Measurements from ENCODE around the gene RRP7A. TPM values are rescaled to one million over a fixed set of nuclear protein-coding genes. Genes with fewer than 3 reads are reported as not detected.

The RRP7A gene
- total RNA-seq, 1 experiment from 2014 or later: 50.8 TPM

GRCh38 chr22:42461511-42461910 lies 58.1 kb downstream of the RRP7A start:
- H2AFZ ChIP-seq (ENCODE audit: low read depth, low read length, poor library complexity, severe bottlenecking): no peak overlapping the region
- CTCF ChIA-PET: no interaction called here
- no peak overlapping the region for H3K4me2 ChIP-seq (ENCODE audit: low read length)
- TF ChIP-seq FOSL1 (IDR thresholded peaks at IDR 0.05; ENCODE audit: low read depth): no peak
- TF ChIP-seq EZH2phosphoT487 (IDR thresholded peaks at IDR 0.05; ENCODE audit: borderline replicate concordance): no peak
- TF ChIP-seq TCF7L2 (IDR thresholded peaks at IDR 0.05; ENCODE audit: borderline replicate concordance, extremely low read depth, insufficient read depth, insufficient read length): no peak
- no peak for TF ChIP-seq RAD21 (IDR thresholded peaks at IDR 0.05; ENCODE audit: low read depth)
- TF ChIP-seq YY1 (IDR thresholded peaks at IDR 0.05; ENCODE audit: extremely low read depth, insufficient replicate concordance, low read depth, low read length): no peak
- TF ChIP-seq SRF (IDR thresholded peaks at IDR 0.05; ENCODE audit: low read depth): no peak
- no peak for TF ChIP-seq SP1 (IDR thresholded peaks at IDR 0.05; ENCODE audit: low read depth)
- H3K4me3 ChIP-seq (replicated peaks in 1 of 2; ENCODE audit: low read depth in 1 of 2, low read length in 2 of 2): no peak overlapping the region
- H4K20me1 ChIP-seq (ENCODE audit: insufficient read depth): no peaks in the 10 kb centered on the region
- no peaks in the 10 kb centered on the region for H3K9me3 ChIP-seq (ENCODE audit: control insufficient read depth in 1 of 2, insufficient read depth in 1 of 2, low read depth in 1 of 2, low read length in 2 of 2)
- H3K27ac ChIP-seq (ENCODE audit: low read depth, low read length): no peak overlapping the region
- POLR2A ChIA-PET: no interaction called here
- H3K79me2 ChIP-seq (ENCODE audit: insufficient read depth, low read length): no peaks in the 10 kb centered on the region
- no TSS peak for BruUV-seq (replicated peaks)
- DNase-seq (ENCODE audit: low read depth, low spot score) (no peak), ATAC-seq (no peak)
- no peaks in the 10 kb centered on the region for H3K4me1 ChIP-seq (ENCODE audit: control insufficient read depth in 1 of 2, insufficient read depth in 2 of 2, low read length in 2 of 2)
- H3K36me3 ChIP-seq (ENCODE audit: control insufficient read depth in 1 of 2, insufficient read depth in 2 of 2, low read length in 2 of 2): no peaks in the 10 kb centered on the region
- peaks cover under 1% of the 10 kb centered on the region; the same call in 1 of the 2 replicates for H3K27me3 ChIP-seq (ENCODE audit: insufficient read depth, low read length)
- no peak overlapping the region for H3K9ac ChIP-seq (ENCODE audit: low read length)
- no peaks in the 10 kb centered on the region for H3K9me2 ChIP-seq (ENCODE audit: insufficient read depth)
- RAD21 ChIA-PET (ENCODE audit: low non-redundant PET in 1 of 2, low total read pairs in 2 of 2, uncharacterized antibody in 2 of 2, unreplicated experiment in 2 of 2): no interaction called here
- intact Hi-C loops (cut with micrococcal nuclease): no loop called here

Other genes with a start within 250 kb of the RRP7A start
- 66.7 TPM for gene TCF20, start 249.1 kb downstream of the RRP7A start, total RNA-seq (2021; ENCODE audit: unreplicated experiment)
- gene NFAM1, start 87.4 kb downstream of the RRP7A start, total RNA-seq (2021; ENCODE audit: unreplicated experiment): 0.12 TPM
- not detected for gene SERHL2, start 34.2 kb upstream of the RRP7A start, total RNA-seq (2021; ENCODE audit: unreplicated experiment)
- gene POLDIP3, start 95.1 kb upstream of the RRP7A start, total RNA-seq (2021; ENCODE audit: unreplicated experiment): 67.6 TPM
- gene ATP5MGL, start 120.8 kb upstream of the RRP7A start, total RNA-seq (2021; ENCODE audit: unreplicated experiment): 0.91 TPM
- gene CYB5R3, start 129.6 kb upstream of the RRP7A start, total RNA-seq (2021; ENCODE audit: unreplicated experiment): 127 TPM
- gene A4GALT, start 201.1 kb upstream of the RRP7A start, total RNA-seq (2021; ENCODE audit: unreplicated experiment): 16.0 TPM

All from HCT116 (cell line).